Loucy (cell line): Measurements from ENCODE around the gene LRRTM4.

Experiments used
- CTCF ChIP-seq: fragments of 200-600 bp; sonication (generic); conservative IDR thresholded peaks from 2 replicates; pipeline ENCODE4 v1.5.1; 2014; ENCODE audit warnings: mild to moderate bottlenecking, antibody characterized with exemption, low read length
- EZH2phosphoT487 ChIP-seq: fragments of 200-600 bp; IDR thresholded peaks from 2 replicates; pipeline ENCODE4 v1.6.1; 2018; ENCODE audit warnings: antibody characterized with exemption, mild to moderate bottlenecking, moderate library complexity, borderline replicate concordance

DNA sequence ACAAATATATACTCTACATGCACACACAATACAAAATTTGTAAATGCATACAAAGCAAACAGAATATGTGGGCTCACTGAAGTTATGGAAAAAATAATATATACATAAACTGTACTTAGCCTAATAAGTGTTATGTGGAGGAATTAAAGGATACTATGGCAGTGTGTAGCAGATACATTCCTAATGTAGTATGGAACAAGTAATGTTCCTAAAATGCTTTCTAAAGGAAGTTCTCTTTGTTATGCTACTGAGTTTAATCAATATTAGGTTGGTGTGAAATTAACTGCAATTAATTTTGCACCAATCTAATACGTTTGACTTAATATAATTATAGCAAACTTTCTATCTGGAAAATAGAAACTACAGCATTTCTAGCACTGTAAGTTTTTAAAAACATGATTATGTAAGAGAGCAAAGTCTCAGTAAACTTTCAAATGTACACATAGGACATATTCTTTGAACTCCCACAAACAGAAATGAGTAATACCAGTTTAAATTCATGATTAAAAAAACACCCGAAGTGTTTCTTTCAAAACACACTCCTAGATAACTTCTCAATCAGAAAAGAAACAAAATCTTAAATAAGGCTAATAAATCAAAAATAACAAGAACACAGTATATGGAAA lies 331.3 kb downstream of the LRRTM4 start:
- no peak for TF ChIP-seq CTCF
- no peak for TF ChIP-seq EZH2phosphoT487
